Endothelial cell of umbilical vein (primary cell): ENCODE results near the gene CMSS1. TPM values are rescaled to one million over a fixed set of nuclear protein-coding genes. Genes with fewer than 3 reads are reported as not detected.

Experiments
- BruUV-seq: library from RNA; stranded (reverse); fragments of 400-500 nt; replicated peaks from 2 replicates; lab custom pipeline; 2021; lab: Mats Ljungman, UMichigan
- CTCF ChIA-PET: fragments of 300-600, 350-600 bp; sonication (Branson Sonifier 250); formaldehyde crosslinking; loops from one replicate; lab custom pipeline; 2021; ENCODE audit warnings: antibody characterized with exemption, inconsistent platforms; lab: Charles Lee
- POLR2A ChIA-PET: fragments of 300-600, 350-600 bp; sonication (Branson Sonifier 250); formaldehyde crosslinking; loops from one replicate; lab custom pipeline; 2021; ENCODE audit warnings: antibody characterized with exemption, inconsistent platforms; lab: Charles Lee
- DNase-seq: peaks from one replicate; pipeline ENCODE4 v3.0.0-alpha.2; 2011; ENCODE audit warnings: low read depth, low spot score
- FAIRE-seq: peaks from 2 replicates; lab custom pipeline; 2011; peaks lifted over from hg19 to GRCh38; lab: Jason Lieb, UNC
- H2AFZ ChIP-seq: 2 replicates; pipeline ENCODE4 v1.6.0; 2012; ENCODE audit warnings: low read depth, low read length, control low read depth, inconsistent platforms
- H3K27ac ChIP-seq: 2 replicates; pipeline ENCODE4 v1.5.1; 2011; ENCODE audit warnings: low read depth, mild to moderate bottlenecking, control low read depth, low read length, moderate library complexity; ENCODE audit not compliant: insufficient read depth
- H3K27me3 ChIP-seq, 2 experiments: 2 replicates each; pipeline versions ENCODE4 v1.6.0 to v1.6.1; 2011; ENCODE audit warnings: low read length in 2 of 2, mixed read lengths in 1 of 2; ENCODE audit not compliant: control insufficient read depth in 2 of 2, insufficient read depth in 2 of 2
- H3K36me3 ChIP-seq, 2 experiments: 2 replicates in 1 of 2; 3 replicates in 1 of 2; pipeline ENCODE4 v1.5.1; 2011; ENCODE audit warnings: low read length in 2 of 2, mild to moderate bottlenecking in 1 of 2, moderate library complexity in 1 of 2; ENCODE audit not compliant: control insufficient read depth in 2 of 2, insufficient read depth in 2 of 2; ENCODE audit errors: extremely low read depth in 1 of 2
- H3K4me1 ChIP-seq: 3 replicates; pipeline ENCODE4 v1.5.1; 2011; ENCODE audit warnings: mild to moderate bottlenecking, low read length; ENCODE audit not compliant: control insufficient read depth, insufficient read depth; ENCODE audit errors: extremely low read depth
- H3K4me2 ChIP-seq: 2 replicates; pipeline ENCODE4 v1.6.1; 2011; ENCODE audit warnings: low read length, control low read depth, mixed read lengths; ENCODE audit not compliant: insufficient read depth
- H3K4me3 ChIP-seq, 3 experiments: fragments of 200-600 bp in 1 of 3; sonication (generic), shearing (Covaris generic) in 1 of 3; replicated peaks in 1 of 3; 2 replicates each; pipeline ENCODE4 v1.5.1; 2011 to 2016; ENCODE audit warnings: control low read depth in 3 of 3, low read length in 3 of 3, mild to moderate bottlenecking in 2 of 3, inconsistent platforms in 1 of 3, low read depth in 1 of 3, moderate library complexity in 1 of 3; ENCODE audit not compliant: insufficient read depth in 1 of 3
- H3K79me2 ChIP-seq: 2 replicates; pipeline ENCODE4 v1.6.0; 2012; ENCODE audit warnings: low read length, inconsistent platforms; ENCODE audit not compliant: control insufficient read depth, insufficient read depth
- H3K9ac ChIP-seq: replicated peaks from 2 replicates; pipeline ENCODE3; 2011; ENCODE audit warnings: low read length, control low read depth; ENCODE audit not compliant: insufficient read depth; ENCODE audit errors: extremely low read depth
- H3K9me1 ChIP-seq: replicated peaks from 3 replicates; pipeline ENCODE4 v1.6.0; 2011; ENCODE audit warnings: mild to moderate bottlenecking, low read length; ENCODE audit not compliant: control insufficient read depth, insufficient read depth; ENCODE audit errors: extremely low read depth
- H3K9me3 ChIP-seq: replicated peaks from 2 replicates; pipeline ENCODE4 v1.5.1; 2012; ENCODE audit warnings: low read length, inconsistent platforms; ENCODE audit not compliant: control insufficient read depth, insufficient read depth
- H4K20me1 ChIP-seq: replicated peaks from 2 replicates; pipeline ENCODE3; 2011; ENCODE audit warnings: mild to moderate bottlenecking, low read length; ENCODE audit not compliant: control insufficient read depth, insufficient read depth; ENCODE audit errors: extremely low read depth
- CTCF ChIP-seq, 2 donors: IDR thresholded peaks; 1 replicate in 1 of 2; 2 replicates in 1 of 2; pipeline ENCODE4 v1.5.1; 2011; ENCODE audit warnings: low read length in 2 of 2, mild to moderate bottlenecking in 2 of 2, moderate library complexity in 2 of 2, control low read depth in 1 of 2, inconsistent platforms in 1 of 2, low read depth in 1 of 2; ENCODE audit not compliant: insufficient read depth in 1 of 2; ENCODE audit errors: extremely low read depth in 1 of 2
- EZH2 ChIP-seq: IDR thresholded peaks from 2 replicates; pipeline ENCODE4 v1.6.1; 2012; ENCODE audit warnings: borderline replicate concordance, low read depth, mild to moderate bottlenecking, moderate library complexity, low read length, inconsistent platforms; ENCODE audit not compliant: severe bottlenecking
- FOS ChIP-seq: IDR thresholded peaks from 2 replicates; pipeline ENCODE4 v1.6.1; 2011; ENCODE audit warnings: mild to moderate bottlenecking, low read length, moderate library complexity, borderline replicate concordance; ENCODE audit not compliant: insufficient read depth
- GATA2 ChIP-seq: IDR thresholded peaks from 2 replicates; pipeline ENCODE4 v1.7.0; 2011; ENCODE audit warnings: low read depth, mild to moderate bottlenecking, moderate library complexity, mixed read lengths, low read length; ENCODE audit not compliant: insufficient read length, insufficient read depth
- JUN ChIP-seq: IDR thresholded peaks from 2 replicates; pipeline ENCODE4 v1.6.1; 2011; ENCODE audit warnings: borderline replicate concordance, low read depth; ENCODE audit not compliant: insufficient read length, insufficient read depth
- MAX ChIP-seq: IDR thresholded peaks from 2 replicates; pipeline ENCODE4 v1.6.1; 2011; ENCODE audit not compliant: insufficient read depth, insufficient read length
- MYC ChIP-seq: IDR thresholded peaks from one replicate; pipeline ENCODE4 v1.6.1; 2011; ENCODE audit warnings: mild to moderate bottlenecking, low read depth, low read length
- POLR2A ChIP-seq: IDR thresholded peaks from 2 replicates; pipeline ENCODE4 v1.6.1; 2012; ENCODE audit warnings: low read depth, mild to moderate bottlenecking, control low read depth, low read length
- POLR2AphosphoS5 ChIP-seq: IDR thresholded peaks from 2 replicates; pipeline ENCODE4 v1.6.1; 2012; ENCODE audit warnings: low read depth, mild to moderate bottlenecking, control low read depth, low read length, moderate library complexity; ENCODE audit not compliant: insufficient read depth
- dilution Hi-C: fragments of 300-500 bp; cut with MboI; formaldehyde crosslinking; loops from one replicate; pipeline ENCODE4 v1.15.0; 2019; ENCODE audit warnings: low sequenced_read_pairs; ENCODE audit not compliant: extremely low pct_ligation_motif_present
- intact Hi-C: fragments of 100-400 bp; cut with micrococcal nuclease; formaldehyde crosslinking; loops from one replicate; pipeline ENCODE4 v1.10.0; 2022
- polyA plus RNA-seq, 4 experiments: library from polyadenylated mRNA; depleted of rRNA in 3 of 4; stranded (reverse) in 3 of 4; unstranded in 1 of 4; fragments of >200 nt; gene quantifications; 2 replicates each; pipeline versions ENCODE4 v1.2.1 to v1.2.3, GENCODE V29; 2011 to 2012; ENCODE audit warnings: missing spikeins in 1 of 4
- total RNA-seq: library from RNA; stranded (reverse); gene quantifications from 2 replicates; pipeline ENCODE4 v1.2.3, GENCODE V29; 2021

CMSS1 gene
- total and polyA plus RNA-seq, 2 donors (not counting 3 experiments of a cell fraction or from before 2014, with no cell fraction given), result 9.7 to 60.6 TPM

GRCh38 chr3:100128565-100128964 is 310.9 kb downstream of the CMSS1 start:
- H2AFZ ChIP-seq, result no peak overlapping the region
- intact Hi-C loops, result no loop called here
- H3K27ac ChIP-seq, result no peak overlapping the region
- H3K4me3 ChIP-seq, result no peak overlapping the region
- H3K9me3 ChIP-seq, result no peaks in the 10 kb centered on the region
- dilution Hi-C loops, result no loop called here
- no peaks in the 10 kb centered on the region for H3K79me2 ChIP-seq
- FAIRE-seq (no peak), DNase-seq (no peak)
- ChIA-PET POLR2A (no interaction called here), CTCF (no interaction called here)
- no peaks in the 10 kb centered on the region for H4K20me1 ChIP-seq
- BruUV-seq, result no TSS peak
- peaks cover 18% of the 10 kb centered on the region for H3K4me1 ChIP-seq
- H3K36me3 ChIP-seq, result no peaks in the 10 kb centered on the region
- TF ChIP-seq POLR2AphosphoS5, result no peak
- TF ChIP-seq FOS, result no peak
- TF ChIP-seq GATA2, result no peak
- TF ChIP-seq JUN, result no peak
- TF ChIP-seq MAX, result no peak
- TF ChIP-seq EZH2, result no peak
- TF ChIP-seq CTCF (IDR thresholded peaks at IDR 0.05; ENCODE audit: extremely low read depth in 1 of 2, insufficient read depth in 1 of 2, low read depth in 1 of 2, low read length in 2 of 2), result no peak
- TF ChIP-seq MYC, result no peak
- no peak for TF ChIP-seq POLR2A
- no peaks in the 10 kb centered on the region for H3K9me1 ChIP-seq
- H3K9ac ChIP-seq, result no peak overlapping the region
- no peaks in the 10 kb centered on the region for H3K27me3 ChIP-seq
- H3K4me2 ChIP-seq, result no peak overlapping the region
